Embryonic facial prominence (tissue), 1 donor: ENCODE measurements around the gene FARS2.

Experiments
- DNase-seq: peaks from one replicate; pipeline ENCODE4 v3.0.0-alpha.2; 2016; ENCODE audit errors: extremely low spot score

Gene FARS2

DNA sequence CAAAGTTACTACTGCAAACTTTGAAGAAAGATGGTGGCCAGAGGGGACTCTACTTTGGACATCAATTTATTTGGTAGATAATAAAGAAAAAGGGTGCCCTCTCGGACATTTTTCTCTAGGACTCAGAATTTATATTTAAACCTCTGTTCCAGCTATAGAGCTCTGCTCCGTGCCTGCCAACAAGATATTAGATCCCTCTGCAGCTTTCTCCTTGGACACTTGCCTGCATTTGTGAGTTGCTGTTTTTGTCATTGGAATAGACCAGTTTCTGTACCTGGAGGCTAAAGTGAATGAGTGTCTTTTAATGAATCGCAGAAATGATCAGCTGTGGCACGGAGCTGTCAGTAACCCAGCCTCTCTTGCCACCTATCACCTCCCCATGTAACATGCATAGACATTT lies 491.9 kb downstream of the FARS2 start:
- DNase-seq = no peak

DNA sequence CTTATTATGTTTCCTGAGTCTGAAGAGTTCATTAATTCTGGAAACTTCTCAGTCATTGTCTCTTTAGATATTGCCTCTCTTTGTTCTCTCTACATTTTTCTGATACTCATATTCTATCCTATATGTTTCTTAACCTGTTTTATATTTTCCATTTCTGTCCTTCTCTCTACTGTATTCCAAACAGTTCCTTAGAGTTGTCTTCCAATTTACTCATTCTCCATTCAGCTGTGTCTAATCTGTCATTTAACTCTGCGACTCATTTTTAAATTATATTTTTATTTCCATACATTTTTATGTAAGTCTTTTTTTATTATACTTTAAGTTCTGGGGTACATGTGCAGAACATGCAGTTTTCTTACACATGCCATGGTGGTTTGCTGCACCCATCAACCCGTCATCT lies 493.6 kb downstream of the FARS2 start:
- DNase-seq = no peak

DNA sequence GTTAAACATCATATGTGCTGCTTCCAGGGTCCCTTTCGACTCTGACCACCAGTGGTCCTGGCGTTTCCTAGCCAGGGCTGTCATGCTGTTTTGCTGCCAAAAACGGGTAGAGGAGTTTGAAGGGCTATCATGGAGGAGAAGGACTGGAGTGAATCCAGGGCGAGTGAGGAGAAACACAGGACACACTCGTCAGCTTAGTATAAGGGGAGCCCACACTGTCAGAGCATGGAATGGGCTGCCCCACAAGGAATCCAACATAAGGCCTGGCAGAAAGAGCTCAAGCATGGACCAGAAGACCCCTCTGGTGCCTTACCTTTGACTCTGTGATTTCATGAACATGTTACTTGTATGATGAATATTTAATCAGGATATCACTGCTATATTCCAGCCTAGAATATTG lies 498.3 kb downstream of the FARS2 start:
- no peak for DNase-seq

DNA sequence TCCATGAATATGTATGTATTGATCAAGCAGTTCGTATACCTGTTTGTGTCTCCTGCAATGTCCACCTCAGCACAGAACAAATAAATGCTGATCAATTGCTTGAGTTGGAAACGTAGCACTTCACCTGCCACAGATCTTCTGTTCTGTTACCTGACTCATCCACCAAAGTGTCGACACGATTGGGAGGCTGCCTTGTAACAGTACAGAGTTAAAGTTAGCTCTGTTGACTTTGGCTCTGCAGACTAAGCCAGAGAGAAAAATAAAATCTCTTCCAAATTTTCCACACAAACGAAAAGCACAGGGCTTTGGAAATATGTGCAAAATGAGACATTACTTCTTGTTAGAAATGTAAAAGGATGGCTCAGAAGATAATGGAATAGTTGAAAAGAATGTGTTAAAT lies 500.1 kb downstream of the FARS2 start:
- no peak for DNase-seq

DNA sequence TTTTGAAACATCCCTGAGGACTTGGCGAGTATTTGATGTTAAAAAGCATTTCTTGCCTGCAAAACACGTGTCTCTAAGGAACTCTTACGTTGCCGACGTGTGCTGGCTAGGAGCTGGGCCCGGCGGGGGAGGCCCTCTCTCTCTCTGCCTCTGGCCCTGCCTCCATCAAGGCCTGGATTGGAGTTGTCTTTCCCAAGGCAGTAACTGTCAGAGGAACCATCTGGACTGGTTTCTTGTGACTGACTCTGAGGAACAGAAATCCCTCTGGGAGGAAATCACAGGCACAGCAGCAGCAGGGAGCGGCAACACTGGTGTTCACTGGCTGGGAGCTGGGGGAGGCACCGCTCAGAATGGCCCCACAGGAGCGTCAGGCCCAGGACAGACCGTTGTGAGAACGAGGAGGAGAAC lies 501.3 kb downstream of the FARS2 start:
- no peak for DNase-seq

DNA sequence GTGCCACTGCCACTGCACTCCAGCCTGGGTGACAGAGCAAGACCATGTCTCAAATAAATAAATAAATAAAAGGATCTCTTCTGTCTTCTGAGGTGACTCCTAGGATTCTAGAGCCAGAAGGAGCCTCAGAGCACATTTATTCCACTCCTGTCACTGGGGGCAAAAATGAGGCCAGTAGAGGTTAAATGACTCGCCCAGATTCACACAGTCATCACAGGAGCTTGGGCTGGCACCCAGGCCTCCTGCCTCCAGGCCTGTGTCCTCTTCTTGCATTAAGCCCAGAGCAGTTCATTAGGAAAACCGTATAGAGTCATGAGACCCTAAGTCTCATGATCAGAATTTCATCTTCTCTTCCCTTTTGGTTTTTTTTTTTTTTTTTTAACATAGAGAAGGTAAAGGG lies 502.1 kb downstream of the FARS2 start:
- no peak for DNase-seq

DNA sequence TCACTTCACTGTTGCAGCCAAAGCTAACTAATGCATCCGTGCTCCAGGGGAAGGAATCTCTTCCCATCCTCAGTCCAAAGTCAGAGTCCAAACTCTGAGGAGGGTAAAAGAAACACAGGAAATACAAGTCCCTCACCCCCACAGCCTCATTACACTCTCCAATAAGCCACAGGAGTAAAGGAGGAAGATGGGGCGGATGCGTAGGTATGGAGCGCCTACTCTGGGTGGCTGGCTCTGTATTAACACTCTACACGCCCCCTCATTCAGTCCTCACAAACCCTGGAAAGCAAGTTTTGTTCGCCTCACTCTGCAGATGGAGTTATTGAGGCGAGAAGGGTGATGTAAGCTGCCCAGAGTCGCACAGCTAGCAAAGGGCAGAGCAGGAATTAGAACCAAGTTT lies 502.6 kb downstream of the FARS2 start:
- no peak for DNase-seq

DNA sequence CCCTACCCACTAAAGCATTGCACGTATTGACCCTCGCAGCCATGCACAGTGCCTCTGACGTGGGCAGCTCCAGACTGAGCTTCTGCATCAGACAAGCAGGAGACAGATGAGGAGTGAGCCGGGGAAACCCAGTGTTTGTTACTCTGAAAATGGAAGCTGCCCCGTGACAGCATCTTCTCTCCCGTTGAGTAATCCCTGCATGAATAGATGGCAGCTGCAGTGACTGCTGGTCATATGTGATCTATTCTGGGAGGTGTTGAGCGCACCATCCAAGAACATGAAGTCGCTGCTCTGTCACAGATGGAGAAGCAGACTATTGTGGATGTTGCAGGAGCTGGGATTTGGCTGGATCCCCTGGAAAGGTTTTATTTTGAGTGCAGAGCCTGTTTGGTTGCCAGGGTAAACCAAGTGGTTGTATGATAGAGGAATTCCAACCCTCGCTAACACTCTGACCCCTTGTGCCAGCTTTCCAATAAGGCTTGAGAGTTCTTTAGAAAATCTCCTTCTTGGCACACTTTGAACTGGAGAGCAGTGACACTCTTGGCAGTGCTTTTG lies 503.2 kb downstream of the FARS2 start:
- no peak for DNase-seq

DNA sequence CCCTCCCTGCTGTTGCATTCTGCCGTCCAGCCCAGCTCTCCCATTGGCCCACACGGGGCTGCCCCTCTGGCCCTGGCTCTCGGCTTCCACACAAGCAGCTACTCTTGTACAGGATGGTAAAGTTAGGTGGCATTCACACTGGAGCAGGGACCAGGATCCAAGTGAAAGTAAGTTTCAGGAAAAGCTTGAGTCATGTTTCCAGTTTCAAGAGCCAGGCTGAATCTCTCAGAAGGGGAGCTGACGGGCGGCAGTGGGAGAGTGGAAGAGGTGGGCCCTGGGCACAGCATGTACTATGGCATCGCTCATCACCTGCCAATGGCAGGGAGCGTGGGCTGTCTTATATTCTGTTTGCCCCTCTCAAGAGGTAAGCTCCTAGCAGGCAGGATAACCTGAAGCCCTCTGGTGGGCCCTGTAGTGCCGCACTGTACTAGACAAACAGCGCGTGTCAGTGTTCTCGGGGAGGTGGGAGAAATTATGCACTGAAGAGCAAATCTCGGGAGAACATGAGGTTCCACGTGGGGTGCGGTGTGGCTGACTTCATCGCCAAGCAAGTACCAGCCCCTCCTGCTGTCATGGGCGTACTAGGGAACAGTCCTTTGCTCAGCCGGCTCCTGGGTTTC lies 503.9 kb downstream of the FARS2 start:
- no peak for DNase-seq

DNA sequence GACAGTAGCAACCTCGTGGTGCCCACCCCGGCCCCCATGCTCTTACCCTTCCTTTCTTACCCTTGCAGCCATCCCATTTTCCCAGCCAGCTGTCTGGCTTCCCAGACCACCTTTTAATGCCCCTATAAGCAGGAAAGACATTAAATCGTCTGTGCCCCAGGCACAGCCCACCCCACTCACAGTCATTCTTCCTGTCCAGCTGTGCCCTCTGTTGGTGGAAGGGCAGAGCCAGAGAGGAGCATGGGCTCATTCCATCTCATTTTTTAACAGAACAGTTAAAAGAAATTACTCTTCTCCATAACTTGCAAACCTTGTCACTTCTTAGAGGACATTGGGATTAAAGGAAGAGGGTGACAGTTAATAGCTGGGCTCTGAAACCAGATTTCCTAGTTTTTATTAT lies 504.9 kb downstream of the FARS2 start:
- no peak for DNase-seq

DNA sequence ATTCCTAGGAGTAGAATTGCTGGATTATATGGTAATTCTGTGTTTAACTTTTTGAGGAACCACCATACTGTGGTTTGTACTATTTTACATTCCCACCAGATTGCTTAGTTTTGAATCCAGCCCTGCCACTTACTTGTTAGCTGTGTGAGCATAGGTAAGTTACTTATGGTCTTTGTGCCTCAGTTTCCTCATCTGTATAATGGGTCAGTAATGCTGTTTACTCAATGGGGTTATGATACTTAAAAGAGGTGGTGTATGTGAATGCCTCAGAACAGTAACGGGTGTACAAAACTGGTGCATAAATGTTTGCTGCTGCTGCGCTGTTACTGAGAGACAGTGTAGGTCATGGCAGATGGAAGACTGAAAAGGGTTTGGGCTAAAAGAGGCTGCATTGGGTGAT lies 506.2 kb downstream of the FARS2 start:
- DNase-seq = no peak

DNA sequence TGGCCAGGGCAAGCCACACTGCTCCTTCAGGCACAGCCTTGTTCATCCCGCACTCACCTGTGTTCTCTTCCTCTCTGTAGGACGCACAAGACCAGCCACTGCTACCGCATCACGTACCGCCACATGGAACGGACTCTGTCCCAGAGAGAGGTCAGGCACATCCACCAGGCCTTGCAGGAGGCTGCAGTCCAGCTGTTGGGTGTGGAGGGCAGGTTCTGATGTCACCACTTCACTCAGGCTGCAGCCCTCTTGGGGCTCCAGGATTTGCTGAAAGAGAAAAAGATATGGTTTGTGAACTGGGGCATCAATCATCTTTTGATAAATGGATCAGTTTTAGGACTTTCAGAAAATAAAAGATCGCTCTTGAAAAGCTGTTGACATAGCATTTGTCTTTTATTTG lies 509.9 kb downstream of the FARS2 start:
- no peak for DNase-seq

DNA sequence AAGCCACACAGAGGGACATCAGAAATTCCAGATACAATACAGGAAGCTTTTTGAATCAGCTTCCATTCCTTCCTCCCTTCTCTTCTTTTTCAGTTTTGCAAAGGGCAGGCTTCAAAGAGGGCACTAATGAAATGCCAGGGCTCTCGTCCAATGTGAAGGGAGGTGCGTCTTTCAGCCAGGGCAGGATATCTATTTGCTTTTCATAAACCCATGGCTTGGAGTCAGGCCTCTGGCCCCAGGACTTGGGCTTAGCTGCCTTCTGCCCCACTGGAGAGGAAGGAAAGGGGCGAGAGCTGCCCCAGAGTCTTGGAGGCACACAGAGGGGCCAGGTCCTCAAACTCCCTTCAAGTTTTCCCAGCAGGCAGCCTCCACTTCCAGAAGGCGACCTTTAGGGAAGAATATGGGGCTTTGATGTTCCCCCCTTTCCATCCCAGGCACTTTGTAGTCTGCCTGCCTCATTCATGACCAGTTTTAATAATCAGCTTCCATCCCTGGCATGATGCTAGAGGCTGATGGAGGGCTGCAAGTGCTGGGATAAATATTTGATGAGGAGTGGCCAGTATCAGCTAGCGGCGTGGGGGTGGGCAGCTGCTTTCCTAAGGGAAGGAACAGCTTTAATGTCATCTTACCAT lies 510.6 kb downstream of the FARS2 start:
- DNase-seq = no peak

DNA sequence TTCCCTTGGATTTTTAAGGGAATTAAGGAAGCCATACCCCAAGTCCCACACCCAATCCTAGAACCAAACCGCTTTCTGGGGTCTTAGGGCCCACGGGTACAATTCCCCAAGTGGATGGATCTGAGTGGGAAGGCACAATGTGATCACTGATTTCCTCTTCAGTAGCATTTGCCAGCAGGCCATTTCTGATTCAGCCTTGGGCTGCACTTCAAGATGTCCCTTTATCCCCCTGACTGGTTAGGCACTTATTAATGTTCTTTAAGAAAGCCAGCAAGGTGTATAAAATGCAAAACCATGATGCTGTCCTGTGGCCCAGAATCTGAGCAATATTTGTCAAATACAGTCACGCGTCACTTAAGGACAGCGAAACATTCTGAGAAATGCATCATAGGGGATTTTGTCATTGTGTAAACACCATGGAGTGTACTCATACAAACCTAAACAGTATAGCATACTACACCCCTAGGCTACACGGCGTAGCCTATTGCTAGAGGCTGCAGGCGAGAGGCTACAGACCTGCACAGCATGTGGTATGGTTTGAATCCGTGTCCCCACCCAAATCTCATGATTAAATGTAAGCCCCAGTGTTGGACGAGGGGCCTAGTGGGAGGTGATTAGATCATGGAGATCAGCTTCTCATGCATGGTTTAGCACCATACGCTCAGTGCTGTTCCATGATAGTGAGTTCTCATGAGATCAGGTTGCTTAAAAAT lies 511.3 kb downstream of the FARS2 start:
- DNase-seq = no peak

DNA sequence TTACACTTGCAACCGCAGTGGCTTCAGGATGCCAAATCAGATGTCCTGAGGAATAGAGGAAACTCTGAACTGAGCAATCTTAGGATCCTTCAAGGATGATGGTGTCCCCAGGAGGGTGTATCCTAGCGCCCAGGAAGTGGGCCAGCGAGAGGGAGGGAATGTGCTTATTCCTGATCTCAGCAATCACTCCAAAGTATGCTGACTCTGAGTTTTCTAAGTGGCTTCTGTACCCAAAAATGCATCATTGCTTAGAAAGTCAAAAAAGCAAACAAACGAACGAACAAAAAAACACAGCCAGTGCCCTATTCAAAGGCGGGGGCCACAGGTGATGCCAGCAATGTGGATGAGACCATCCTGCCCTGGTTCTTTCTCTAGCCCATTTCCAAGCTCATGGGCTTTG lies 514.8 kb downstream of the FARS2 start:
- no peak for DNase-seq

DNA sequence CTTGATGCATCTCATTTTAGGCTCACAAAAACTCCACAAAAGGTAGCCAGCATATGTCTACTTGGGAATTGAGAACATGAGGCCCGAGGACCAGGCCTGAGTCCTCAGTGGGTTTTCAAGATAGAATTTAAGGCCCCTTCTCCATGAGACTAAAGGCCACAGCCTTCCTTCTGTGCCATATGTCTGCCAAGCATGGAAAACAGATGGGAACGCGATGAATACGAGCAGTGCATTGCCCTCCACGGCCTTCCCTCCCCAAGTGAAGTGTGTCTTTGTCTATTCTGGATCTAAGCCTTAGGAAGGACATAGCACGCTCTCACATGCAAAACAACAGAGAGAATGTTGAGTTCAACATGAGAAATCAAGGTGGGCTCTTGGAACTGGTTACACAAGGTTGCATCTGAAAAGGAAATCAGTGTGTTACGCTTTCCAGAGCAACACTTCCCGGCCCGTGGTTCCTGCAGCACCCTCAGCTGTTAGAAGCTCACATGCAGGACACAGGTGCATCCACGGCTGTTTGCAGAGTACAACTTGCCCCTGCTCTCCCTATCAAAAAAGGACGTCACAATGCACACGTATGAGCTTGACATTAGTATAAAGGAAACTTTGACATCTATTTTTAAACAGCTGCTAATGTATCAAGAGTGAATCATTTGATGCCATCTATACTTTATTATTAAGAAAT lies 515.5 kb downstream of the FARS2 start:
- DNase-seq = no peak

DNA sequence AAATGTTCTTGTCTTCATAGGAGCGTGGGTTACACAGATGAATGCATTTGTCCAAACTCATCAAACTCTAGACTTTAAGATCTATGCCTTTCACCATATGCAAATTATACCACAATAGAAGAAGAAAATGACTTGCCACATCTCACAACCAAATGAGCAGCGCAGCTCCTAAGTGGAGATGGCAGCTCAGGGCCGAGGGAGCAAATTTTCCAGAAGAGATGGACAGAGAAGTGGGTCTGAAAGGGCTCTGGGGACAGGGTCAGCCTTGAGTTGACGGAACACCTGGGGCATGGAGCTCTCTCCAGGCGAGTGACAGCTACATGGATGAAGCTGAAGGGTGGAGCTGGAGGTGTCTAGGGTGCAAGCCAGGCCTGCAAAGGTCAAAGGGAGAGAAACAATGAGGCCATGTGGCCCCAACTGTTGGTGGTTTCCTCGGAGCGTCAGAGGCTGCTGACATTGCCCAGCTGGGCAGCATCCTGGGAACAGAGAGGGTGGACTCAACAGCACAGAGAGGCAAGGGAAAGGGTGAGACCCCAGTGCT lies 517.1 kb downstream of the FARS2 start:
- no peak for DNase-seq

DNA sequence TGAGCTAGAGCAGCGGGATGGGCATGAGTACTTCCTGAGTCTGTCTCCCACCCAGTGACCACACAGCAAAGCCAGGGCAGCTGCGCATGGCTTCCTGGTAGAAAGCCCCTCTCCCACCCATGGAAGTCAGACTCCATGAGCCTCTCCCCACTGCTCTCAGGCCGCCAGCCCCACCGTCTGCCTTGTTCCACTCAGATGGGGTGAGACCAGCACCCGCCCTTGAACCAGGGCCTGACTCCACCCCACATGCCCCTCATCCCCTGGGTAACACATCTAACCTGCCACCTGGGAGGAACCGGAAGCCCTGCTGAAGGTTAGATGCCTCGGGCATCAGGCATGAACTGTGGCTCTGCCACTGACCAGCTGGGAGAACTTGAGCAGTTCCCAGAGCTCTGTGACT lies 517.6 kb downstream of the FARS2 start:
- no peak for DNase-seq

DNA sequence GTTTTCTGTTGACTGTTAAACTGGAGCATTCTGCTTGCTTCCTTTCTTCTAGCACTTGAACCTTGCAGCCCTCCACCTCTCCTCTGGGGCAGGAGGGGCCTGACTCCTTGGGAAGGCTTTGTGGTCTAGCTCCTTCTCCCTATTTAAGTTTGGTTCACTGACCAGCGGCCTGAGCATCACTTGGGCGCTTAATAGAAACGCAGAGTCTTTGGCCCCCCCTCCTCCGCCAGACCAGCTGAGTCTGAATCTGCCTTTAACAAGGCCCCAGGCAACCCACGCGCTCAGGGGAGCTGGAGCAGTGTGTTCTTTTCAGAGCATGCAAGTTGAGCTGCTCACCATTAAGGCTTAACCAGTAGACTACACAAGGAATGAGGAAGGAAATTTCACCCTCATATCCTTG lies 519.7 kb downstream of the FARS2 start:
- DNase-seq = no peak

DNA sequence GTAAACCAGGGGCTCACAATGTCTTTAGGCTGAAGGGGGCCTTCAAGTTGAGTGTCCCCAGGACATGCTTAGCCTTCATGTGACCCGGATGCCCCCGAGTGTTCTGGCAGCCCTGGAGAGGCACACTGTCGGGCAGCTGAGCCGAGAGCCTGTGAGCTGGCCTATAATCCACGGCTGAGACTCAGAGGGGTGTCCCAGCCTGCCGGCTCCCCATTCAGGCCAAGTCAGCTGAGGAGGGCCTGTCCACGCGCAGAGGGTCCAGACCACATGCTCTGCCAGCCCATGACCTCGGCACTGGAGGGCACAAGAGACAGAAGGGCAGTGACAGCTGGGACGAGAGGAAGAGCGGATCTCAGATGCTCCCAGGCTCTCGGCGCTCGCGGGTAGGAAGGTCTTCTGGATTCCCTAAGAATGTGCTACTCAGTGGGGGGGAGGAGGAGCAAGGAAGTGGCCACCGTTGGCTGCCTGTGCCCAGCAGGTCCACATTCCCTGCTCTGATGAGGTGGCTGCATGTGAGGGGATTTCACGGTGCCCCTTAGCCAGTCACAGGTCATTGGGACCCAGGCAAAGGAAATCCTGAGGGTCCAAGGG lies 520.7 kb downstream of the FARS2 start:
- DNase-seq = no peak

DNA sequence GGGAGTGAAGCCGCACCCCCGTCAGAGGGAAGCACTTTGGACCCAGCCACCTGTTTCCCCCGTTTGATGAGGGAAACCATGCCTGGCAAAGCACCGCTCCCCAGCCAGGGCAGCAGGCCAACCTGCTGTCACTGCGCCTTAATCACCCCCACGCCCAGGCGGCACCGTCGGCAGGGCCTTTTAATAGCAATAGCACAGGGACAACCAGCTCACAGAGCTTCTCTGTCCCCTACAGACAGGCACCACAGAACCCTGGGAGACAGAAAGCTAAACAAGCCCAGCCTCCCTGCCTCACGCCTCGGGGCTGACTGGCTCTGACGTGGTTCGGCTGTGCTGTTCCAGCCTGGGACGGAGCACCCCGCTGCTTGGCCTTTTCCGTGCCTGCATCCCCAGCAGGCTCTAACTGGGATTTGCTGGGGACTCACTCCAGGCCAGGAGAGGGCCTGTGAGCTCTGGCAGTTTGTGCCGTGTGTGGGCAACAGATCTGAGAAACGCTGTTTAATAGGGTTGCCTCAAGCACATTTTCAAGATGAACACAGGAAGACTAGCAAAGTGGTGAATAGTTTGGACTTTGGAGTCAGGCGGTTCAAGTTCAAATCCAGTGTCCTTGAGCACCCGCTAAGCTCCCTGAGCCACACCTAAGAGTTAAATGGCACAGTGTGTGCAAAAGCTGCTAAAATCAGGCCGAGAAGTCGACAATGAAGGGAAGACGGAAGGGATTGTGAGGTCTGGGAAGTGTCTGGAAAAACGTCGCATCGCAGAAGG lies 521.7 kb downstream of the FARS2 start:
- DNase-seq = no peak
